Erythroblast (primary cell): ENCODE results near the gene NEU4.

ENCODE experiments used
- GATA1 ChIP-seq: IDR thresholded peaks from 2 replicates; pipeline ENCODE4 v1.6.1; 2011; ENCODE audit warnings: low read depth, mild to moderate bottlenecking, control low read depth, low read length, moderate library complexity
- POLR2A ChIP-seq: IDR thresholded peaks from 2 replicates; pipeline ENCODE4 v1.6.1; 2011; ENCODE audit warnings: mild to moderate bottlenecking, low read length

- TF ChIP-seq POLR2A (no peak), GATA1 (no peak)
These were observed 52.3 kb downstream of the NEU4 start for GRCh38 chr2:241861264-241861663.
